ENCODE measurements around the gene FSIP1. TPM values are rescaled to one million over a fixed set of nuclear protein-coding genes. Genes with fewer than 3 reads are reported as not detected.

Gene FSIP1
- total RNA-seq, 1 experiment from 2014 or later: 1.3 TPM

GRCh38 chr15:39555885-39556284 is 226.8 kb downstream of the FSIP1 start:
- BruUV-seq (replicated peaks): no TSS peak
- Histone ChIP-seq H3K4me3 (ENCODE audit: low read depth, low read length) (no peak overlapping the region), H3K36me3 (ENCODE audit: control insufficient read depth, insufficient read depth, low read length) (no peaks in the 10 kb centered on the region), H3K9me3 (no peaks in the 10 kb centered on the region), H3K4me1 (no peaks in the 10 kb centered on the region), H3K27me3 (replicated peaks; ENCODE audit: control insufficient read depth, insufficient read depth, low read length) (no peaks in the 10 kb centered on the region)
- Mint-ChIP-seq H3K4me3 (ENCODE audit: unreplicated experiment) (no peak overlapping the region), H3K9me3 (ENCODE audit: unreplicated experiment) (no peaks in the 10 kb centered on the region), H3K36me3 (ENCODE audit: insufficient read depth, unreplicated experiment) (no peaks in the 10 kb centered on the region), H3K4me1 (ENCODE audit: low read depth, unreplicated experiment) (no peaks in the 10 kb centered on the region), H3K27me3 (ENCODE audit: insufficient read depth, unreplicated experiment) (no peaks in the 10 kb centered on the region), H3K27ac (ENCODE audit: unreplicated experiment) (no peak overlapping the region)
- ChIA-PET CTCF (no interaction called here), POLR2A (no interaction called here)
- no peak for DNase-seq
- intact Hi-C loops (cut with micrococcal nuclease; ENCODE audit: unreplicated experiment): no loop called here
- no peak for TF ChIP-seq CTCF (IDR thresholded peaks at IDR 0.05; ENCODE audit: insufficient read depth in 1 of 2, low read depth in 1 of 2, low read length in 1 of 2, severe bottlenecking in 1 of 2, unreplicated experiment in 1 of 2)

GRCh38 chr15:39554746-39555387 is 227.8 kb downstream of the FSIP1 start:
- Mint-ChIP-seq H3K9me3 (ENCODE audit: unreplicated experiment) (no peaks in the 10 kb centered on the region), H3K27me3 (ENCODE audit: insufficient read depth, unreplicated experiment) (no peaks in the 10 kb centered on the region), H3K4me1 (ENCODE audit: low read depth, unreplicated experiment) (no peaks in the 10 kb centered on the region), H3K4me3 (ENCODE audit: unreplicated experiment) (no peak overlapping the region), H3K36me3 (ENCODE audit: insufficient read depth, unreplicated experiment) (no peaks in the 10 kb centered on the region), H3K27ac (ENCODE audit: unreplicated experiment) (no peak overlapping the region)
- CTCF ChIA-PET: no interaction called here
- no peaks in the 10 kb centered on the region for H3K36me3 ChIP-seq (ENCODE audit: control insufficient read depth, insufficient read depth, low read length)
- no peaks in the 10 kb centered on the region for H3K27me3 ChIP-seq (replicated peaks; ENCODE audit: control insufficient read depth, insufficient read depth, low read length)
- POLR2A ChIA-PET: no interaction called here
- intact Hi-C loops (cut with micrococcal nuclease; ENCODE audit: unreplicated experiment): no loop called here
- no peak for TF ChIP-seq CTCF (IDR thresholded peaks at IDR 0.05; ENCODE audit: insufficient read depth in 1 of 2, low read depth in 1 of 2, low read length in 1 of 2, severe bottlenecking in 1 of 2, unreplicated experiment in 1 of 2)
- no TSS peak for BruUV-seq (replicated peaks)
- H3K4me1 ChIP-seq: no peaks in the 10 kb centered on the region
- H3K4me3 ChIP-seq (ENCODE audit: low read depth, low read length): no peak overlapping the region
- no peak for DNase-seq
- H3K9me3 ChIP-seq: no peaks in the 10 kb centered on the region

- CTCF ChIA-PET: no interaction called here
- H3K27me3 Mint-ChIP-seq (ENCODE audit: insufficient read depth, unreplicated experiment): no peaks in the 10 kb centered on the region
- no peak overlapping the region for H3K27ac Mint-ChIP-seq (ENCODE audit: unreplicated experiment)
Observed at GRCh38 chr15:39553947-39554693, 228.5 kb downstream of the FSIP1 start.

More at GRCh38 chr15:39553947-39554693, 228.5 kb downstream of the FSIP1 start:
- Histone ChIP-seq H3K36me3 (ENCODE audit: control insufficient read depth, insufficient read depth, low read length) (no peaks in the 10 kb centered on the region), H3K27me3 (replicated peaks; ENCODE audit: control insufficient read depth, insufficient read depth, low read length) (no peaks in the 10 kb centered on the region), H3K4me1 (no peaks in the 10 kb centered on the region), H3K4me3 (ENCODE audit: low read depth, low read length) (no peak overlapping the region), H3K9me3 (no peaks in the 10 kb centered on the region)
- no TSS peak for BruUV-seq (replicated peaks)
- intact Hi-C loops (cut with micrococcal nuclease; ENCODE audit: unreplicated experiment): no loop called here
- Mint-ChIP-seq H3K4me3 (ENCODE audit: unreplicated experiment) (no peak overlapping the region), H3K4me1 (ENCODE audit: low read depth, unreplicated experiment) (no peaks in the 10 kb centered on the region), H3K36me3 (ENCODE audit: insufficient read depth, unreplicated experiment) (no peaks in the 10 kb centered on the region), H3K9me3 (ENCODE audit: unreplicated experiment) (no peaks in the 10 kb centered on the region)
- no peak for TF ChIP-seq CTCF (IDR thresholded peaks at IDR 0.05; ENCODE audit: insufficient read depth in 1 of 2, low read depth in 1 of 2, low read length in 1 of 2, severe bottlenecking in 1 of 2, unreplicated experiment in 1 of 2)
- no peak for DNase-seq
- POLR2A ChIA-PET: no interaction called here

All from Caco-2 (cell line).